ENCODE measurements around the gene N4BP2. TPM values are rescaled to one million over a fixed set of nuclear protein-coding genes. Genes with fewer than 3 reads are reported as not detected.

N4BP2 gene
- polyA plus RNA-seq, 3 donors: 22.2 to 27.1 (median 26.1) TPM

- no peak for DNase-seq (ENCODE audit: extremely low read depth in 1 of 11, low read depth in 9 of 11, low spot score in 4 of 11)
Measured at GRCh38 chr4:40183615-40184411, 127.2 kb downstream of the N4BP2 start.

GRCh38 chr4:40185830-40186664, 129.4 kb downstream of the N4BP2 start:
- DNase-seq (ENCODE audit: extremely low read depth in 1 of 11, low read depth in 9 of 11, low spot score in 4 of 11): no peak

GRCh38 chr4:40186665-40187014, 130.0 kb downstream of the N4BP2 start:
- no peak for DNase-seq (ENCODE audit: extremely low read depth in 1 of 11, low read depth in 9 of 11, low spot score in 4 of 11)

- DNase-seq (ENCODE audit: extremely low read depth in 1 of 11, low read depth in 9 of 11, low spot score in 4 of 11): no peak
Measured at GRCh38 chr4:40187386-40187906, 130.8 kb downstream of the N4BP2 start.

- DNase-seq (ENCODE audit: extremely low read depth in 1 of 11, low read depth in 9 of 11, low spot score in 4 of 11): no peak
Measured at GRCh38 chr4:40190019-40190418, 133.4 kb downstream of the N4BP2 start.

- no peak for DNase-seq (ENCODE audit: extremely low read depth in 1 of 11, low read depth in 9 of 11, low spot score in 4 of 11)
Measured at GRCh38 chr4:40190465-40190864, 133.8 kb downstream of the N4BP2 start.

GRCh38 chr4:40190880-40191815, 134.5 kb downstream of the N4BP2 start:
- DNase-seq (ENCODE audit: extremely low read depth in 1 of 11, low read depth in 9 of 11, low spot score in 4 of 11): no peak

- no peak for DNase-seq (ENCODE audit: extremely low read depth in 1 of 11, low read depth in 9 of 11, low spot score in 4 of 11)
Measured at GRCh38 chr4:40192114-40193015, 135.7 kb downstream of the N4BP2 start.

- DNase-seq (ENCODE audit: extremely low read depth in 1 of 11, low read depth in 9 of 11, low spot score in 4 of 11): no peak
Measured at GRCh38 chr4:40193016-40193571, 136.4 kb downstream of the N4BP2 start.

- no peak for DNase-seq (ENCODE audit: extremely low read depth in 1 of 11, low read depth in 9 of 11, low spot score in 4 of 11)
Measured at GRCh38 chr4:40193578-40193977, 136.9 kb downstream of the N4BP2 start.

- DNase-seq (ENCODE audit: extremely low read depth in 1 of 11, low read depth in 9 of 11, low spot score in 4 of 11): no peak
Measured at GRCh38 chr4:40194602-40195161, 138.0 kb downstream of the N4BP2 start.

GRCh38 chr4:40195182-40196177, 138.8 kb downstream of the N4BP2 start:
- DNase-seq (ENCODE audit: extremely low read depth in 1 of 11, low read depth in 9 of 11, low spot score in 4 of 11): no peak

GRCh38 chr4:40196272-40196671, 139.6 kb downstream of the N4BP2 start:
- no peak for DNase-seq (ENCODE audit: extremely low read depth in 1 of 11, low read depth in 9 of 11, low spot score in 4 of 11)

GRCh38 chr4:40196724-40197281, 140.2 kb downstream of the N4BP2 start, which contains the start of gene RHOH:
Gene RHOH, plus strand, starts transcription at chr4:40197031. Its CDS starts 46,356 bp downstream, at chr4:40243387.
- no peak for DNase-seq (ENCODE audit: extremely low read depth in 1 of 11, low read depth in 9 of 11, low spot score in 4 of 11)

- no peak for DNase-seq (ENCODE audit: extremely low read depth in 1 of 11, low read depth in 9 of 11, low spot score in 4 of 11)
Measured at GRCh38 chr4:40197879-40198689, 141.4 kb downstream of the N4BP2 start.

All from renal cortex interstitium (tissue), 11 donors.